BJ (cell line): ENCODE results near the gene BCL2L2. TPM values are rescaled to one million over a fixed set of nuclear protein-coding genes. Genes with fewer than 3 reads are reported as not detected.
A peak's percentile ranks its signal among the peaks of the same experiment; 100 is the strongest.

Experiments
- CTCF ChIA-PET: fragments of 350-600 bp; formaldehyde crosslinking; extraction: SDS; loops from one replicate; lab custom pipeline; 2021; ENCODE audit warnings: antibody characterized with exemption, inconsistent platforms; lab: Yijun Ruan, JAX
- POLR2A ChIA-PET: fragments of 300-600 bp; sonication (Branson Sonifier 250); formaldehyde crosslinking; extraction: SDS; loops from one replicate; lab custom pipeline; 2021; ENCODE audit warnings: antibody characterized with exemption; lab: Charles Lee
- DNase-seq: peaks from one replicate; pipeline ENCODE4 v3.0.0-alpha.2; 2011; ENCODE audit warnings: low read depth
- H3K27me3 ChIP-seq: 2 replicates; pipeline ENCODE4 v1.6.0; 2011; ENCODE audit warnings: low read length; ENCODE audit not compliant: control insufficient read depth, insufficient read depth
- H3K36me3 ChIP-seq: 2 replicates; pipeline ENCODE4 v1.5.1; 2011; ENCODE audit warnings: low read length; ENCODE audit not compliant: control insufficient read depth, insufficient read depth
- H3K4me3 ChIP-seq: 2 replicates; pipeline ENCODE4 v1.5.1; 2011; ENCODE audit warnings: low read depth, mild to moderate bottlenecking, control low read depth, low read length
- polyA plus RNA-seq: library from polyadenylated mRNA; depleted of rRNA; stranded (reverse); fragments of >200 nt; gene quantifications from 2 replicates; pipeline ENCODE4 v1.2.3, GENCODE V29; 2011
- TF ChIP-seq, protein P1 (sequence below): IDR thresholded peaks from 2 replicates; pipeline ENCODE4 v1.5.1; 2011; ENCODE audit warnings: low read depth, mild to moderate bottlenecking, control low read depth, inconsistent platforms, low read length, moderate library complexity; ENCODE audit not compliant: insufficient read depth

Gene BCL2L2
- polyA plus RNA-seq, 1 experiment: 26.5 TPM

DNA sequence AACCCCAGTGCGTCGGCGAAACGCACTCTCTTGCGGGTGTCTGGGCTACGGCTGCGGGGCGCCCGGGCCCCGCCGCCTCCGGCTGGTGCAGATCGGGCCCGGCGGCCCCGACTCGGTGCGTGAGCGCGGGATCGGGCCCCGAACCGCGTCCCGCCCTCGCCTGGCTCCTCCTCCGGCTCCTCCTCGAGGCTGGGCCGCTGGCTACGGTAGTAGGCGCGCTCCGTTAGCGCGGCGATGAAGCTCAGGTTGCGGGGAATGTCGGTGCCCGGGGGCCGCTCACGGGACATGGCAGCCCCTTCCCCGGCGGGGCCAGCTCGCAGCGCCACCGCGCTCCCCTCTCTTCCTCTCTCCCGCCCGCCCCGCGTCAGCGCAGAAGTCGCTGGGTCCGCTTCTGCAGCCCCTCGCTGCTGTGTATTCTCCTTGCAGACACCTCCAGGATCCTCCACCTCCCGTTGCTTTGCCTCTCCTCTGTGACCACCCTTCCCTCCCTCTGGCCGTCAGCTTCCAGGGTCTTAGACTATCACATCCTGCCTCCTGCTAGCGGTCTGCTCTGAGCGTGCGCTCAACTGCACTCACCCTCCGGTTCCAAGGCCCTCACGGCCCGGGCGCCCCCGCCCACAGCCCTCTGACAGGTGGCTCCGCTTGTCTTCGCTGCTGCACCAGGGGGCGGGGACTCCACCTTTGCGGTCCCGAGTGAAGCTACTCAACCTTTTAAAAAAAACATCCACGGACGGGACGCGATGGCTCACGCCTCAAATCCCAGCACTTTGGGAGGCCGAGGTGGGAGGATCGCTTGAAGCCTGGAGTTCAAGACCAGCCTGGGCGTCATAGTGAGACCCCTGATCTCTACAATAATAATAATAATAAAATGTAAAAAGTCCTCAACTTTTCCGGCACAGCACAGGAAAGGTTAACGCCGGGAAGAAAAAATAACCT, 4.1 kb upstream of the BCL2L2 start, which contains the start of gene PPP1R3E:
PPP1R3E (minus strand) TSS at position 570 of the 936 bp plus-strand sequence; CDS start at position 287, 283 bp downstream.
- TF ChIP-seq, protein P1, sequence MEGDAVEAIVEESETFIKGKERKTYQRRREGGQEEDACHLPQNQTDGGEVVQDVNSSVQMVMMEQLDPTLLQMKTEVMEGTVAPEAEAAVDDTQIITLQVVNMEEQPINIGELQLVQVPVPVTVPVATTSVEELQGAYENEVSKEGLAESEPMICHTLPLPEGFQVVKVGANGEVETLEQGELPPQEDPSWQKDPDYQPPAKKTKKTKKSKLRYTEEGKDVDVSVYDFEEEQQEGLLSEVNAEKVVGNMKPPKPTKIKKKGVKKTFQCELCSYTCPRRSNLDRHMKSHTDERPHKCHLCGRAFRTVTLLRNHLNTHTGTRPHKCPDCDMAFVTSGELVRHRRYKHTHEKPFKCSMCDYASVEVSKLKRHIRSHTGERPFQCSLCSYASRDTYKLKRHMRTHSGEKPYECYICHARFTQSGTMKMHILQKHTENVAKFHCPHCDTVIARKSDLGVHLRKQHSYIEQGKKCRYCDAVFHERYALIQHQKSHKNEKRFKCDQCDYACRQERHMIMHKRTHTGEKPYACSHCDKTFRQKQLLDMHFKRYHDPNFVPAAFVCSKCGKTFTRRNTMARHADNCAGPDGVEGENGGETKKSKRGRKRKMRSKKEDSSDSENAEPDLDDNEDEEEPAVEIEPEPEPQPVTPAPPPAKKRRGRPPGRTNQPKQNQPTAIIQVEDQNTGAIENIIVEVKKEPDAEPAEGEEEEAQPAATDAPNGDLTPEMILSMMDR: no peak
- no peak for DNase-seq
- H3K27me3 ChIP-seq: no peaks in the 10 kb centered on the region
- CTCF ChIA-PET: interaction anchor here (0.6 to 1.9 kb wide), 9 partner anchors 8 to 464 kb away, joined by 3 to 6 read pairs (median 3); partner anchors contain the start of genes CDH24 and PABPN1
- H3K4me3 ChIP-seq: peak within 1 kb of the TSS; percentile 49
- POLR2A ChIA-PET: no interaction called here
- peaks cover 1% of the 10 kb centered on the region; the same call in 1 of the 2 replicates for H3K36me3 ChIP-seq

DNA sequence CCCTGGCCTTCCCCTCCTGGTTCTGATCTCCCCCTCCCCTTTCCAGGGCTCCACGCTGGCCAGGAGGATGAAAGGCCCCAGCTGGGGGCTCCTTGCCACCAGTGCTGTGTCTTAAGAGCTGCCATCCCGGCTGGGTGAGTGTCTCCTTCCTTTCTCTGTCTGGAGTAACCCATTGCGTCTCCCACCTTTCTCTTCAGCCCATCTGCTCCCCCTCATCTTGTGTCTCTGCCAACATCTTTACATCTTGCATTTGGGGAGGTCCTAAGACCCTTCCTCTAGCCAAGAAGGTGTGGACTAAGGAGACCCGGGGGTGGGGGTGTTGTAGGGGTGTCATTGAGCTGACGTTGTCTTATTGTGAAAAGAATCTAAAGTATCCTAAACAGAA, 505 bp downstream of the BCL2L2 start:
- Histone ChIP-seq H3K4me3 (peak overlapping the region; percentile 91), H3K27me3 (no peaks in the 10 kb centered on the region), H3K36me3 (peaks cover 23% of the 10 kb centered on the region)
- TF ChIP-seq, protein P1: no peak
- ChIA-PET CTCF (interaction anchor here (0.6 to 1.4 kb wide), 5 partner anchors 10 to 31 kb away, joined by 3 to 7 read pairs (median 3); no protein-coding TSS in a partner anchor), POLR2A (interaction anchor here (0.6 to 1.0 kb wide), 3 partner anchors 10 to 171 kb away, joined by 4 to 10 read pairs (median 9); partner anchors contain the start of gene PABPN1)
- DNase-seq: no peak

DNA sequence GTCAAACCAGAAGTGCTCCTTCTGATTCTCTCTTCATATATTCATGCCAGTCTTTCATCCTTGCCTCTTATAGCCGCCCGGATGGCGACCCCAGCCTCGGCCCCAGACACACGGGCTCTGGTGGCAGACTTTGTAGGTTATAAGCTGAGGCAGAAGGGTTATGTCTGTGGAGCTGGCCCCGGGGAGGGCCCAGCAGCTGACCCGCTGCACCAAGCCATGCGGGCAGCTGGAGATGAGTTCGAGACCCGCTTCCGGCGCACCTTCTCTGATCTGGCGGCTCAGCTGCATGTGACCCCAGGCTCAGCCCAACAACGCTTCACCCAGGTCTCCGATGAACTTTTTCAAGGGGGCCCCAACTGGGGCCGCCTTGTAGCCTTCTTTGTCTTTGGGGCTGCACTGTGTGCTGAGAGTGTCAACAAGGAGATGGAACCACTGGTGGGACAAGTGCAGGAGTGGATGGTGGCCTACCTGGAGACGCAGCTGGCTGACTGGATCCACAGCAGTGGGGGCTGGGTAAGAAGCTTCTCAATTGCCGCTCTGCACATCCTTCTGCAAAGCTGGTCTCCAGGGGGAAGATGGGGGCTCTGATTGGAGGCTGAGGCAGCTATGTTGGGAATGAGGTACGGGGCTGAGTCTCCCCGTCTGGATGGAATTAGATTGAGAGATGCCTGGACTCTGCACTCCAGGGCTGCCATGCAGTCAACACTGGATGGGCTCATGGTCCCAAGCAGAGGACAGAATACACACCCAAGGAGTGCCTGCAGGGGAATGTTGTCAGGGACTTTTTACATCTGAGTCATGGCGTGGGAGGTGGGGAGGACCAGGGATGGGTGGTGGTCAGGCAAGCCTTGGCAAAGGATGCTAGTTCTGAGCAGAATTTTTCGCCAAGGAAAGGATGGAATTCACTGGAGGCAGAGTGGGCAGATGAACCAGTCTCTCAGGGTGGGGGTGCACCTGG, 1.3 kb downstream of the BCL2L2 start:
- Histone ChIP-seq H3K27me3 (no peaks in the 10 kb centered on the region), H3K36me3 (peaks cover 23% of the 10 kb centered on the region), H3K4me3 (peak overlapping the region; percentile 91)
- ChIA-PET CTCF (interaction anchor here (1.4 kb wide), 1 partner anchor 13 kb away, joined by 7 read pairs; no protein-coding TSS in a partner anchor), POLR2A (no interaction called here)
- TF ChIP-seq, protein P1: no peak
- DNase-seq: no peak

DNA sequence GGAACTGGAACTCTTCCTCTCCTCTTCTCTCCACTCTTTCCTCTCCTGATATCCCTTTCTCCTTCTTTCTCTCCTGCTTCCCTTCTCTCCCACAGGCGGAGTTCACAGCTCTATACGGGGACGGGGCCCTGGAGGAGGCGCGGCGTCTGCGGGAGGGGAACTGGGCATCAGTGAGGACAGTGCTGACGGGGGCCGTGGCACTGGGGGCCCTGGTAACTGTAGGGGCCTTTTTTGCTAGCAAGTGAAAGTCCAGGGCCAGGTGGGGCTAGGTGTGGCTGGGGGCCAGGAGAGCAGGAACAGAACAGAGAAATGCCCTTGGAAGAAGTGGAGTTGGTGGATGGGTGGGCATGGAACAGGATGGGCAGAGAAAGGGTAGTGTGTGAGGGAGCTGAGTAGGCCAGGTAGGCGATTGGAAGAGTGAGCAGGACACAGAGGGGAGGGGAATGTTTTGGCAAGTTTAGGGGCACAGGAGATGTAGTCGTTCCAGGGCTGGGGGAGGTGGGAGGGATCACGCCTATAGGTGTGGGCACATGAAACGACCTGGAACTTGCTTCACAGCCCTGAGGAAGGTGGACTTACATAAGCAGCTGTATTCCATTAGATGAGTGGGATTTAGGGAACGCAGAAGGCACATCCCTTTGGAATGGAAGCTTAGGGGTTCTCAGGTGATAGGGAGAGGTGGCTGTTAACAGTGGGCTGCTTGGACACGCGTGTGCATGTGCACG, 2.2 kb downstream of the BCL2L2 start:
- POLR2A ChIA-PET: no interaction called here
- DNase-seq: no peak
- no peaks in the 10 kb centered on the region for H3K27me3 ChIP-seq
- no peak overlapping the region for H3K4me3 ChIP-seq
- peaks cover 23% of the 10 kb centered on the region for H3K36me3 ChIP-seq
- CTCF ChIA-PET: no interaction called here
- TF ChIP-seq, protein P1: no peak
